ENCODE data around the gene DUSP22. TPM values are rescaled to one million over a fixed set of nuclear protein-coding genes. Genes with fewer than 3 reads are reported as not detected.

DUSP22 gene
- total RNA-seq, 3 donors from 2014 or later, result 27.5 to 80.6 (median 29.1) TPM

- no peak for ATAC-seq
- Histone ChIP-seq H3K36me3 (ENCODE audit: low read depth) (no peaks in the 10 kb centered on the region), H3K9me3 (no peaks in the 10 kb centered on the region), H3K4me1 (ENCODE audit: low read depth) (no peaks in the 10 kb centered on the region), H3K4me3 (no peak overlapping the region)
- no peak for DNase-seq
- intact Hi-C loops (cut with DNase I, micrococcal nuclease), result no loop called here
- TF ChIP-seq, protein P1, sequence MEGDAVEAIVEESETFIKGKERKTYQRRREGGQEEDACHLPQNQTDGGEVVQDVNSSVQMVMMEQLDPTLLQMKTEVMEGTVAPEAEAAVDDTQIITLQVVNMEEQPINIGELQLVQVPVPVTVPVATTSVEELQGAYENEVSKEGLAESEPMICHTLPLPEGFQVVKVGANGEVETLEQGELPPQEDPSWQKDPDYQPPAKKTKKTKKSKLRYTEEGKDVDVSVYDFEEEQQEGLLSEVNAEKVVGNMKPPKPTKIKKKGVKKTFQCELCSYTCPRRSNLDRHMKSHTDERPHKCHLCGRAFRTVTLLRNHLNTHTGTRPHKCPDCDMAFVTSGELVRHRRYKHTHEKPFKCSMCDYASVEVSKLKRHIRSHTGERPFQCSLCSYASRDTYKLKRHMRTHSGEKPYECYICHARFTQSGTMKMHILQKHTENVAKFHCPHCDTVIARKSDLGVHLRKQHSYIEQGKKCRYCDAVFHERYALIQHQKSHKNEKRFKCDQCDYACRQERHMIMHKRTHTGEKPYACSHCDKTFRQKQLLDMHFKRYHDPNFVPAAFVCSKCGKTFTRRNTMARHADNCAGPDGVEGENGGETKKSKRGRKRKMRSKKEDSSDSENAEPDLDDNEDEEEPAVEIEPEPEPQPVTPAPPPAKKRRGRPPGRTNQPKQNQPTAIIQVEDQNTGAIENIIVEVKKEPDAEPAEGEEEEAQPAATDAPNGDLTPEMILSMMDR (IDR thresholded peaks at IDR 0.05), result no peak
Measured at GRCh38 chr6:257031-257725, 35.1 kb upstream of the DUSP22 start.

- DNase-seq (no peak), ATAC-seq (peak; percentile 45)
- H3K36me3 ChIP-seq (ENCODE audit: low read depth), result no peaks in the 10 kb centered on the region
- intact Hi-C loops (cut with DNase I, micrococcal nuclease), result no loop called here
- H3K4me1 ChIP-seq (ENCODE audit: low read depth), result no peaks in the 10 kb centered on the region
- TF ChIP-seq, protein P1 (IDR thresholded peaks at IDR 0.05), result no peak
- H3K9me3 ChIP-seq, result no peaks in the 10 kb centered on the region
- no peak overlapping the region for H3K4me3 ChIP-seq
Measured at GRCh38 chr6:257774-258173, 34.5 kb upstream of the DUSP22 start.

- Histone ChIP-seq H3K36me3 (ENCODE audit: low read depth) (no peaks in the 10 kb centered on the region), H3K4me1 (ENCODE audit: low read depth) (no peaks in the 10 kb centered on the region), H3K9me3 (no peaks in the 10 kb centered on the region), H3K4me3 (no peak overlapping the region)
- TF ChIP-seq, protein P1 (IDR thresholded peaks at IDR 0.05), result no peak
- intact Hi-C loops (cut with DNase I, micrococcal nuclease), result no loop called here
- DNase-seq, result no peak
- ATAC-seq, result no peak
Measured at GRCh38 chr6:259316-259715, 33.0 kb upstream of the DUSP22 start.

DNA sequence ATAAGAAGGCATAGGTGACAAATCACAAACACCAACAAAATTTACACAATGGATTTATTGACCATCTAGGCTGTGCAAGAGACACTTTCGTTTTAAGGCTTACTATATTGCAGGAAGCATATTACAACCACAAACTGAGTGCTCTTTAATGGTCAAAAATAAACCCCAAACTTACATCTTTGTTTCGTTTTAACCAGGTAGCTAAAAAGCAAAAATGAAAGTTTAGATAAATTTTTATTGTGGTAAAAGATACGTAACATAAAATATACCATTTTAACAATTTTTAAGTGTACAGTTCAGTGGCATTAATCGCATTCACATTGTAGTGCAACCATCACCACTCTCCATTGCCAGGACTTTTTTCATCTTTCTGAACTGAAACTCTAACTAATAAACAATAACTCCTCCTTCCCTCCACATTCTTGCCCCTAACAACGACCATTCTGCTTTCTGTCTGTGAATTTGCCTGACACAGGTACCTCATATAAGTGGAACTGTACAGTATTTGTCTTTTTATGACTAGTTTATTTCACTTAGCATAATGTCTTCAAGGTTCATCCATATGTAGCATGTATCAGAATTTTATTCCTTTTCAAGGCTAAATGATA, 32.3 kb upstream of the DUSP22 start:
- H3K4me1 ChIP-seq (ENCODE audit: low read depth), result no peaks in the 10 kb centered on the region
- peak; percentile 40 for ATAC-seq
- no peaks in the 10 kb centered on the region for H3K9me3 ChIP-seq
- no peak overlapping the region for H3K4me3 ChIP-seq
- intact Hi-C loops (cut with DNase I, micrococcal nuclease), result no loop called here
- no peak for DNase-seq
- TF ChIP-seq, protein P1 (IDR thresholded peaks at IDR 0.05), result no peak
- no peaks in the 10 kb centered on the region for H3K36me3 ChIP-seq (ENCODE audit: low read depth)

GRCh38 chr6:264626-265025, 27.7 kb upstream of the DUSP22 start:
- Histone ChIP-seq H3K4me3 (no peak overlapping the region), H3K9me3 (no peaks in the 10 kb centered on the region), H3K4me1 (ENCODE audit: low read depth) (no peaks in the 10 kb centered on the region), H3K36me3 (ENCODE audit: low read depth) (no peaks in the 10 kb centered on the region)
- no peak for ATAC-seq
- intact Hi-C loops (cut with DNase I, micrococcal nuclease), result no loop called here
- TF ChIP-seq, protein P1 (IDR thresholded peaks at IDR 0.05), result no peak
- no peak for DNase-seq

Measured in mucosa of descending colon (tissue), 3 donors.